IMR-90 (cell line): ENCODE data around the gene COX6A1. TPM values are rescaled to one million over a fixed set of nuclear protein-coding genes. Genes with fewer than 3 reads are reported as not detected.
A peak's percentile ranks its signal among the peaks of the same experiment; 100 is the strongest.

ENCODE experiments used
- ATAC-seq: fragments of 200-7000 bp; cut with Tn5 transposase; 2 replicates; pipeline ENCODE4 v1.9.1; 2020; ENCODE audit warnings: low read depth, mild to moderate bottlenecking, moderate library complexity
- BruUV-seq: library from RNA; stranded (reverse); fragments of 400-500 nt; replicated peaks from 2 replicates; lab custom pipeline; 2021; lab: Mats Ljungman, UMichigan
- CTCF ChIA-PET: fragments of 300-600 bp; formaldehyde crosslinking; extraction: SDS; loops from one replicate; lab custom pipeline; 2021; ENCODE audit warnings: antibody characterized with exemption; lab: Yijun Ruan, JAX
- POLR2A ChIA-PET: fragments of 300-600 bp; sonication (Branson Sonifier 250); formaldehyde crosslinking; loops from one replicate; lab custom pipeline; 2022; ENCODE audit warnings: antibody characterized with exemption; ENCODE audit not compliant: unreplicated experiment; lab: Charles Lee
- DNase-seq: peaks from one replicate; pipeline ENCODE4 v3.0.0; 2013
- H2AFZ ChIP-seq: replicated peaks from 2 replicates; pipeline ENCODE3; 2013; ENCODE audit warnings: low read length, mild to moderate bottlenecking; ENCODE audit not compliant: poor library complexity
- H2AK5ac ChIP-seq: 2 replicates; pipeline ENCODE4 v1.6.1; 2013; ENCODE audit warnings: low read depth, low read length, inconsistent platforms
- H2AK9ac ChIP-seq: replicated peaks from 2 replicates; pipeline ENCODE3; 2013; ENCODE audit warnings: mild to moderate bottlenecking, low read depth, low read length, moderate library complexity; ENCODE audit not compliant: poor library complexity
- H2BK120ac ChIP-seq: 2 replicates; pipeline ENCODE4 v1.6.1; 2013; ENCODE audit warnings: low read depth, low read length, inconsistent platforms
- H2BK15ac ChIP-seq: 3 replicates; pipeline ENCODE4 v1.6.1; 2013; ENCODE audit warnings: low read depth, low read length, inconsistent platforms
- H2BK20ac ChIP-seq: 2 replicates; pipeline ENCODE4 v1.6.1; 2013; ENCODE audit warnings: low read depth, mild to moderate bottlenecking, inconsistent platforms, low read length, moderate library complexity
- H2BK5ac ChIP-seq: 2 replicates; pipeline ENCODE4 v1.6.1; 2013; ENCODE audit warnings: mild to moderate bottlenecking, low read depth, low read length, inconsistent platforms; ENCODE audit not compliant: poor library complexity, severe bottlenecking
- H3K14ac ChIP-seq: replicated peaks from 2 replicates; pipeline ENCODE4 v1.6.1; 2013; ENCODE audit warnings: low read depth, low read length, inconsistent platforms
- H3K18ac ChIP-seq: 2 replicates; pipeline ENCODE4 v1.6.1; 2013; ENCODE audit warnings: low read depth, low read length, control low read depth
- H3K23ac ChIP-seq: 2 replicates; pipeline ENCODE4 v1.6.1; 2013; ENCODE audit warnings: low read depth, low read length, inconsistent platforms
- H3K27ac ChIP-seq: 2 replicates; pipeline ENCODE4 v1.5.1; 2013; ENCODE audit warnings: mild to moderate bottlenecking, control low read depth, low read length; ENCODE audit not compliant: insufficient read depth
- H3K27me3 ChIP-seq: 2 replicates; pipeline ENCODE4 v1.6.1; 2013; ENCODE audit warnings: low read length; ENCODE audit not compliant: control insufficient read depth, insufficient read depth
- H3K36me3 ChIP-seq: 2 replicates; pipeline ENCODE4 v1.6.1; 2013; ENCODE audit warnings: low read length, mixed read lengths; ENCODE audit not compliant: control insufficient read depth, insufficient read depth
- H3K4ac ChIP-seq: 2 replicates; pipeline ENCODE4 v1.6.1; 2013; ENCODE audit warnings: low read depth, low read length, inconsistent platforms
- H3K4me1 ChIP-seq: 2 replicates; pipeline ENCODE4 v1.6.1; 2013; ENCODE audit warnings: low read length, mixed read lengths; ENCODE audit not compliant: control insufficient read depth, insufficient read depth
- H3K4me2 ChIP-seq: 2 replicates; pipeline ENCODE4 v1.6.1; 2013; ENCODE audit warnings: low read depth, mild to moderate bottlenecking, control low read depth, low read length, moderate library complexity
- H3K4me3 ChIP-seq: 2 replicates; pipeline ENCODE4 v1.5.1; 2013; ENCODE audit warnings: low read depth, mild to moderate bottlenecking, control low read depth, low read length, moderate library complexity; ENCODE audit not compliant: insufficient read depth
- H3K56ac ChIP-seq: 2 replicates; pipeline ENCODE4 v1.6.1; 2013; ENCODE audit warnings: low read length, inconsistent platforms; ENCODE audit not compliant: insufficient read depth; ENCODE audit errors: extremely low read depth
- H3K79me1 ChIP-seq, 2 experiments: 2 replicates each; pipeline ENCODE4 v1.6.1; 2013; ENCODE audit warnings: low read length in 2 of 2, inconsistent platforms in 1 of 2, low read depth in 1 of 2
- H3K9ac ChIP-seq: 2 replicates; pipeline ENCODE4 v1.6.1; 2013; ENCODE audit warnings: low read depth, low read length, control low read depth
- H3K9me1 ChIP-seq: 2 replicates; pipeline ENCODE4 v1.6.1; 2013; ENCODE audit warnings: low read length, inconsistent platforms; ENCODE audit not compliant: insufficient read depth
- H3K9me3 ChIP-seq: 2 replicates; pipeline ENCODE4 v1.6.1; 2013; ENCODE audit warnings: low read length; ENCODE audit not compliant: control insufficient read depth, insufficient read depth
- H4K20me1 ChIP-seq: 2 replicates; pipeline ENCODE4 v1.6.1; 2013; ENCODE audit warnings: low read length, inconsistent platforms; ENCODE audit not compliant: insufficient read depth
- H4K5ac ChIP-seq: 2 replicates; pipeline ENCODE4 v1.6.1; 2013; ENCODE audit warnings: mild to moderate bottlenecking, low read depth, low read length, control low read depth
- H4K8ac ChIP-seq, 2 experiments: 2 replicates each; pipeline ENCODE4 v1.6.1; 2013; ENCODE audit warnings: low read depth in 2 of 2, low read length in 2 of 2, control low read depth in 1 of 2, inconsistent platforms in 1 of 2
- H4K91ac ChIP-seq: 2 replicates; pipeline ENCODE4 v1.6.1; 2013; ENCODE audit warnings: low read depth, low read length, inconsistent platforms; ENCODE audit not compliant: insufficient read depth
- CEBPB ChIP-seq: IDR thresholded peaks from 2 replicates; pipeline ENCODE4 v1.6.1; 2012; ENCODE audit warnings: low read depth, low read length, improper control_type of control experiment
- FOS ChIP-seq: fragments of 150-350 bp; IDR thresholded peaks from 2 replicates; pipeline ENCODE4 v1.6.1; 2016; ENCODE audit warnings: low read depth, low read length
- MAZ ChIP-seq: IDR thresholded peaks from 2 replicates; pipeline ENCODE4 v1.6.1; 2012; ENCODE audit warnings: low read depth, mild to moderate bottlenecking, low read length, improper control_type of control experiment, moderate library complexity, borderline replicate concordance
- MXI1 ChIP-seq: IDR thresholded peaks from 2 replicates; pipeline ENCODE4 v1.6.1; 2012; ENCODE audit warnings: low read depth, mild to moderate bottlenecking, low read length, moderate library complexity, borderline replicate concordance
- NFE2L2 ChIP-seq: fragments of 150-350 bp; IDR thresholded peaks from 2 replicates; pipeline ENCODE4 v1.6.1; 2016; ENCODE audit warnings: low read depth, mild to moderate bottlenecking, low read length
- POLR2A ChIP-seq: IDR thresholded peaks from 2 replicates; pipeline ENCODE4 v1.6.1; 2012; ENCODE audit warnings: mild to moderate bottlenecking, low read depth, low read length
- RFX5 ChIP-seq: IDR thresholded peaks from 2 replicates; pipeline ENCODE4 v1.8.0; 2012; ENCODE audit warnings: low read depth, mild to moderate bottlenecking, low read length, moderate library complexity
- WGBS, 2 experiments: methylation state at CpG; one replicate each; pipeline versions ENCODE4 v1.1.5 to v1.1.7; 2013; ENCODE audit warnings: missing lambda C conversion rate in 2 of 2; ENCODE audit not compliant: insufficient read length in 1 of 2; ENCODE audit errors: extremely low coverage in 2 of 2; 5-methylcytosine and 5-hydroxymethylcytosine counted together
- dilution Hi-C: fragments of 300-500 bp; cut with HindIII; formaldehyde crosslinking; loops from one replicate; pipeline ENCODE4 v1.14.3; 2018; ENCODE audit warnings: low sequenced_read_pairs; ENCODE audit not compliant: unreplicated experiment
- in situ Hi-C: fragments of 300-500 bp; cut with MboI; formaldehyde crosslinking; loops from 3 replicates; pipeline ENCODE4 v1.14.3; 2019; ENCODE audit warnings: low sequenced_read_pairs, inconsistent platforms, mixed read lengths
- intact Hi-C: fragments of 100-400 bp; cut with micrococcal nuclease; formaldehyde crosslinking; loops from 2 replicates; pipeline ENCODE4 v1.10.0; 2022
- polyA plus RNA-seq, 3 experiments: library from polyadenylated mRNA; depleted of rRNA; stranded (reverse); fragments of >200 nt; gene quantifications; 2 replicates each; pipeline ENCODE4 v1.2.3, GENCODE V29; 2012; ENCODE audit warnings: low replicate concordance in 1 of 3
- total RNA-seq: library from RNA; depleted of rRNA; stranded (reverse); fragments of >200 nt; gene quantifications from 2 replicates; pipeline ENCODE4 v1.2.3, GENCODE V29; 2012
- TF ChIP-seq, protein P1 (sequence below): fragments of 150-350 bp; IDR thresholded peaks from 2 replicates; pipeline ENCODE4 v1.6.1; 2017; ENCODE audit warnings: mild to moderate bottlenecking, antibody characterized with exemption, low read length, low read depth

The COX6A1 gene
- total and polyA plus RNA-seq, 2 of the 4 experiments (the other 2 are of a cell fraction), result 396 to 541 TPM

DNA sequence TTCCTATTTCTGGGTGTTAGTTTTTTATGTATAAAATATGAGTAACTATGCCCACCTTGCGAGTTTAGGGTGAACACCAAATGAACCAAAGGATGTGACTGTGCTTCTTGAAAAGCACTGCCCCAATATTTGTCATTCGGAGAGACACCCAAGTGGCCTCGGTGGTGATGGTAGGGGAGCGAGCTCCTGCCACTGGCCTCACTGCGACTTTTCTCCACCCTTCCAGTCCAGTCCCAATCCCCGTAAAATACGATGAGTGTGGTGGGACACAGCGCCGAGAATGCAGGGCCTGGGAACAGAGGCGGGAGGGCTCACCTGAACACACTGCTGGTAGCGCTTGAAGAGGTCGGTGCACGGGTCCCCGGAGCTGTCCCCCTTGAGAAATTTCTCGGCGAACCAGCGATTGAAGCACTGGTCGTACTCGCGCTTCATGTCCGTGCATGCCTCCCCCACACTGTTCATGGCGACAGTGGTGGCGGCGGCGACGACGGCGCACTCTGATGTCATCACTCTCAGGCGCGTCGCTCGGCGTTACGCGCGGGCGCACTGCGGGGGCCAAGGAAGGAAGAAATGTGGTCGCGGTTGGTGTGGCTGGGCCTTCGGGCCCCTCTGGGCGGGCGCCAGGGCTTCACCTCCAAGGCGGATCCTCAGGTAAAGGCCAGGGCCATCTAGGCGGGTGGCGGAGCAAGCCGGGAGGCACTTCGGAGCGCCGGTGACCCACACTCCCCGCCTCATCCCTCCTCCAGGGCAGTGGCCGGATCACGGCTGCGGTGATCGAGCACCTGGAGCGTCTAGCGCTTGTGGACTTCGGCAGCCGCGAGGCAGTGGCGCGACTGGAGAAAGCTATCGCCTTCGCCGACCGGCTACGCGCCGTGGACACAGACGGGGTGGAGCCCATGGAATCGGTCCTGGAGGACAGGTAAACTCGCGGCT lies 8.3 kb downstream of the COX6A1 start, which contains the start of the genes GATC and TRIAP1:
Gene GATC, plus strand, starts transcription at position 534 of the 933 bp plus-strand sequence. Its CDS starts 37 bp downstream, at position 571.
Gene TRIAP1, minus strand, starts transcription at position 474 of the 933 bp plus-strand sequence. Its CDS starts 12 bp downstream, at position 462.
- Histone ChIP-seq H3K4me1 (peaks cover 5% of the 10 kb centered on the region), H3K4ac (peak within 1 kb of the TSS; percentile 93), H3K9ac (peak within 1 kb of the TSS; percentile 99), H3K27ac (peak within 1 kb of the TSS; percentile 89), H3K79me1 (peaks cover 21 to 46% of the 10 kb centered on the region in 2 experiments), H2BK5ac (peak within 1 kb of the TSS; percentile 91), H3K18ac (peak within 1 kb of the TSS; percentile 48), H4K91ac (peak within 1 kb of the TSS; percentile 81), H2BK120ac (no peak within 1 kb of the TSS; the same call in 1 of the 2 replicates), H3K9me3 (no peaks in the 10 kb centered on the region), H2AK9ac (peak within 1 kb of the TSS; percentile 98), H2AK5ac (peak within 1 kb of the TSS; percentile 99), H3K36me3 (peaks cover 10% of the 10 kb centered on the region), H3K14ac (peak within 1 kb of the TSS; percentile 94), H3K4me2 (peak within 1 kb of the TSS; percentile 95), H3K9me1 (no peaks in the 10 kb centered on the region), H4K8ac (peak within 1 kb of the TSS; percentile 88 to 98), H3K4me3 (peak within 1 kb of the TSS; percentile 99), H4K20me1 (peaks cover 4% of the 10 kb centered on the region; the same call in 1 of the 2 replicates), H3K56ac (peak within 1 kb of the TSS; percentile 90), H2BK15ac (no peak within 1 kb of the TSS), H3K23ac (peak within 1 kb of the TSS; percentile 96), H2BK20ac (no peak within 1 kb of the TSS), H4K5ac (peak within 1 kb of the TSS; percentile 98), H3K27me3 (no peaks in the 10 kb centered on the region), H2AFZ (peak within 1 kb of the TSS; percentile 97)
- WGBS, 2 experiments, result 1% methylated on average over 38 of the region's 73 CpGs; no CpG with 5 or more reads in 1 of the 2 experiments
- dilution Hi-C loops (no loop called here), in situ Hi-C loops (loop anchor here (25.0 kb wide), 1 partner anchor 109 kb away; the partner anchor contains the start of gene PLA2G1B), intact Hi-C loops (no loop called here)
- DNase-seq (peak; percentile 66), ATAC-seq (peak; percentile 96)
- no TSS peak for BruUV-seq
- TF ChIP-seq CEBPB (peak; percentile 28; the same call in 1 of the 2 replicates), NFE2L2 (no peak; the same call in 1 of the 2 replicates), FOS (0 out of 2 replicates have a peak, but pooled peaks have one; percentile 20), MXI1 (peak; percentile 96), POLR2A (peak; percentile 75), RFX5 (no peak), MAZ (peak; percentile 94; the same call in 1 of the 2 replicates)
- TF ChIP-seq, protein P1, sequence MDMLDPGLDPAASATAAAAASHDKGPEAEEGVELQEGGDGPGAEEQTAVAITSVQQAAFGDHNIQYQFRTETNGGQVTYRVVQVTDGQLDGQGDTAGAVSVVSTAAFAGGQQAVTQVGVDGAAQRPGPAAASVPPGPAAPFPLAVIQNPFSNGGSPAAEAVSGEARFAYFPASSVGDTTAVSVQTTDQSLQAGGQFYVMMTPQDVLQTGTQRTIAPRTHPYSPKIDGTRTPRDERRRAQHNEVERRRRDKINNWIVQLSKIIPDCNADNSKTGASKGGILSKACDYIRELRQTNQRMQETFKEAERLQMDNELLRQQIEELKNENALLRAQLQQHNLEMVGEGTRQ, result 0 out of 2 replicates have a peak, but pooled peaks have one; percentile 2
- CTCF ChIA-PET, result no interaction called here
- POLR2A ChIA-PET, result interaction anchor here (0.5 to 0.6 kb wide), 2 partner anchors 86 to 242 kb away, joined by 3 to 4 read pairs; no protein-coding TSS in a partner anchor
